Measurements from ENCODE around the gene ACMSD.
A peak's percentile ranks its signal among the peaks of the same experiment; 100 is the strongest.

ACMSD gene

DNA sequence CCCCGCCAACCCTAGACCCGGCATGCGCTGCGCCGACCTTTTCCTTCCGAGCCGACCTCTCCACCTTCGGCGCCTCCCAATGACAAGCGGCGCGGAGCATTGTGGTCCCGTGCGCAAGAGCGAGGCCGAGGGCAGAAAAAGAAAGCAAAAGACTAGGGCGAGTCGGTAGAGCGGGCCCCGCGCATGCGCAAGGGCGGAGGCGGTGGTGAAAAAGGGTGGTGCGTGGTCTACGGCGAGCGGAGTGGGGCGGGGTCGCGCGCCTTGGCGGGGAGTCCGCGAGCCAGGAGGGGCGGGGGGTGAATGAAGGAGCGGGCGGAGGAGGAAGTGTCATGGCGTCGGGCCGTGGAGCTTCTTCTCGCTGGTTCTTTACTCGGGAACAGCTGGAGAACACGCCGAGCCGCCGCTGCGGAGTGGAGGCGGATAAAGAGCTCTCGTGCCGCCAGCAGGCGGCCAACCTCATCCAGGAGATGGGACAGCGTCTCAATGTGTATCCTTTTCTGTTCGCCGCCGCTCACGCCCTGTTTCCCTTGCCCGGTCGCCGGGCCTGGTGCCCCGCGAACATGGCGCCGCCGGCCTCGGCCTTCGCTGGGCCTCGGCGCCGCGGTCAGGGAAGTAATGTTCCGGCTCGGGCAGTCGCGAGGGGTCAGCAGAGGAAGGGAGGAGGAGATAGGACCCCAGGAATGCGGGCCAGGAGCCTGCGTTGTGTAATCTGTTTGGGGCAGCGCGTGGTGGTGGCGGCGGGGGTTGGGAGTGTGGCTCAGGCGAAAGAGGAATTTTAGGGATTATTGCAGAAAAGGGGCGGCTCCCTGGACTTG is 80.3 kb downstream of the ACMSD start, which contains the start of gene CCNT2:
CCNT2 (plus strand) TSS at position 297 of the 815 bp plus-strand sequence; CDS start at position 330, 33 bp downstream.
- H3K36me3 ChIP-seq = no peaks in the 10 kb centered on the region
- H3K4me1 ChIP-seq (ENCODE audit: control insufficient read depth in 1 of 2, insufficient read depth in 1 of 2, low read depth in 1 of 2, low read length in 1 of 2) = peaks cover 30 to 33% of the 10 kb centered on the region in 2 experiments
- TF ChIP-seq, protein P1, sequence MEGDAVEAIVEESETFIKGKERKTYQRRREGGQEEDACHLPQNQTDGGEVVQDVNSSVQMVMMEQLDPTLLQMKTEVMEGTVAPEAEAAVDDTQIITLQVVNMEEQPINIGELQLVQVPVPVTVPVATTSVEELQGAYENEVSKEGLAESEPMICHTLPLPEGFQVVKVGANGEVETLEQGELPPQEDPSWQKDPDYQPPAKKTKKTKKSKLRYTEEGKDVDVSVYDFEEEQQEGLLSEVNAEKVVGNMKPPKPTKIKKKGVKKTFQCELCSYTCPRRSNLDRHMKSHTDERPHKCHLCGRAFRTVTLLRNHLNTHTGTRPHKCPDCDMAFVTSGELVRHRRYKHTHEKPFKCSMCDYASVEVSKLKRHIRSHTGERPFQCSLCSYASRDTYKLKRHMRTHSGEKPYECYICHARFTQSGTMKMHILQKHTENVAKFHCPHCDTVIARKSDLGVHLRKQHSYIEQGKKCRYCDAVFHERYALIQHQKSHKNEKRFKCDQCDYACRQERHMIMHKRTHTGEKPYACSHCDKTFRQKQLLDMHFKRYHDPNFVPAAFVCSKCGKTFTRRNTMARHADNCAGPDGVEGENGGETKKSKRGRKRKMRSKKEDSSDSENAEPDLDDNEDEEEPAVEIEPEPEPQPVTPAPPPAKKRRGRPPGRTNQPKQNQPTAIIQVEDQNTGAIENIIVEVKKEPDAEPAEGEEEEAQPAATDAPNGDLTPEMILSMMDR (IDR thresholded peaks at IDR 0.05) = peak; percentile 52
- no peaks in the 10 kb centered on the region for H3K9me3 ChIP-seq
- no peaks in the 10 kb centered on the region for H3K27me3 ChIP-seq
- peak within 1 kb of the TSS; percentile 84 to 92 for H3K4me3 ChIP-seq (ENCODE audit: low read depth in 1 of 2, low read length in 1 of 2)
- H3K27ac ChIP-seq = peak within 1 kb of the TSS; percentile 95

DNA sequence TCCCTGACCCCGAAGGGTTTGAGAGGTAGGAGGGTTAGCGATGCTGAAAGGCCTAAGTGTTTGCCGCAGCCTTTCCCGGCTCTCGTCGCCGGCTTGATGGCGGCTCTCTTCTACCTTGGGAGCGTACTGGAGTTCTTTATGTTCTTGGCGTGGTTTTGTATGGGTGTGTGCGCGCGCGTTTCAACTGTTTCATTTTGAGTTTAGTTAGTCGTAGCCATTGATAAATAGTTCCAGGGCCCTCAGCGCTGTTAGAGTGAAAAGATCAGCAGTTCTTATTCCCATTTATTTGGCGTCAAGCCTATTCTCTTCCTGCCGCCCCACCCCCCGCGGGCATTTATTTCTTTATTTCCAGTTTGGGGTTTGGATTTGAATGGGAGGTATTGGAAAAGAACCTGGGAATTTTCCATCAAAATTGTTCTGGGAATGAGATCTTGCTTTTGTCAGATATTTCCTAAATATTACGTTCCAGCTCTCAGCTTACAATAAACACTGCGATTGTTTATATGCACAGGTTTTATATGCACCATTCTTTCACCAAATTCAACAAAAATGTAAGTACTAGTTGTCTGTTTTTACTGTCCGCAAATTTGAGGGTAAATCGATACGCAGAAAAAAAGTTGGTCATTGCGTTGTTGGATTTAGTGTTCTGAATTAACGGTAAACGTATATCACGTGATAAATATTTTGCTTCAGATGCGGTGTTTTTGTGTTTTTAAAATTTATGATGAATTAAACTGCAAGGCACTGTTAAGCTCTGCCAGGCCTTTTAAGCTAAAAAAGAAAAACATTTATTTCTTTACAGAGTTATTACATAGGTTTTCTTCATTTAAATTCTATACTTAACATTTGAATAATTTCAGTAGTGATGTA is 81.2 kb downstream of the ACMSD start:
- Histone ChIP-seq H3K36me3 (no peaks in the 10 kb centered on the region), H3K4me3 (ENCODE audit: low read depth in 1 of 2, low read length in 1 of 2) (peak overlapping the region; percentile 84 to 92), H3K27me3 (no peaks in the 10 kb centered on the region), H3K4me1 (ENCODE audit: control insufficient read depth in 1 of 2, insufficient read depth in 1 of 2, low read depth in 1 of 2, low read length in 1 of 2) (peaks cover 30 to 33% of the 10 kb centered on the region in 2 experiments), H3K9me3 (no peaks in the 10 kb centered on the region), H3K27ac (peak overlapping the region; percentile 95)
- TF ChIP-seq, protein P1 (IDR thresholded peaks at IDR 0.05) = no peak

DNA sequence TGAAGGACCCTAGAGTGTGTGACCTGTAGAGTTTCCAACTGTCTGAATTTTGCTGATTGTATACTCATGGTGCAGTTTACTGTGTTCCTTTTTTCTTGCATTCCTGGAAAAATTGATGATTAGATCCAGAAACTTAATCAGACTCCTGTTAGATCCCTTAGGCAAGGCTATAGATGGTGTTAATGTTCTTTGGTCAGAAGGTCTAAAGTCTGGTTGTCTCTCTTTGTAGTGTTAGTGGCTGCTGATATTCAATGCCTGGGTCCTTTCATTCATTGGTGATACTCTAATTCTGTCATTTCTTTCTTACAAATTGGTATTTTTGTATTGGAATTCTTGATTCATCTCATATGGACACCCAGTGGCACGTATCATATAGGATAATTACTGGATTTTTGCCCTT is 86.5 kb downstream of the ACMSD start:
- H3K4me1 ChIP-seq (ENCODE audit: control insufficient read depth in 1 of 2, insufficient read depth in 1 of 2, low read depth in 1 of 2, low read length in 1 of 2) = peaks cover 12% of the 10 kb centered on the region in 2 experiments
- H3K9me3 ChIP-seq = no peaks in the 10 kb centered on the region
- no peak overlapping the region for H3K4me3 ChIP-seq (ENCODE audit: low read depth in 1 of 2, low read length in 1 of 2)
- H3K27ac ChIP-seq = no peak overlapping the region
- H3K36me3 ChIP-seq = no peaks in the 10 kb centered on the region
- TF ChIP-seq, protein P1 (IDR thresholded peaks at IDR 0.05) = no peak
- H3K27me3 ChIP-seq = no peaks in the 10 kb centered on the region

DNA sequence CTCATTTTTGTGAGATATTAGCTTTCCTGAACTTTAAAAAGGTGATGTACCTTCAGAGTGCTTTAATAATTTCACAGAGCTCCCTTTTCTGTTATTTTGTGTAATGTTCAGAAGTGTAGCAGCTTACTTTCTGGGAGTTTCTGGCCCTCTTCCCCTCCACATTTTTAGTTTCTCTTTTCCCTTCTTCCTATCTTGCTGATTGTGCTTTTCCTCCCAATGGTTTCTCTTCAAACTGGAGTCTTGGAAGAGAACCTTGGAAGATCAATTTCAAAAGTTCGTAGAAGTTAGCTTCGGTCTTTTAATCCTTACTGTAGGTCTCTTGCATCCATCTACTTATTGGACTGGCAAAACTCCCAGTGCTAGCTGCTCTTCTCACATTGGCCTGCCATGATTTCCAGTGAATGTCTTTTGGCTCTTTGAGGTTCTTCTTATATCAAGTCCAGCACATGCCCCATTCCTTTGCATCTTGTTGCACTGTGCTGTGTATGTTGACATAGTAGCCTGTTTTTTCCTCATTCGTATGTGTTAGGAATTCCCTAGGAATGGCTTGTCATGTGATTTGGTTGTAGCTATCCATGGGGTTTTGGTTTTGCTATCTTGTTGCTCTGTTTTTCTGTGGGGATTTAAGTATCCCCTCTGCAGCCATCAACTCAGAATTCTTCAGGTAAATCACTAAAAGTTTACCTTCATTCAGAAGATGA is 88.0 kb downstream of the ACMSD start:
- peak overlapping the region; percentile 7 for H3K27ac ChIP-seq
- H3K36me3 ChIP-seq = no peaks in the 10 kb centered on the region
- no peak overlapping the region for H3K4me3 ChIP-seq (ENCODE audit: low read depth in 1 of 2, low read length in 1 of 2)
- no peaks in the 10 kb centered on the region for H3K9me3 ChIP-seq
- H3K4me1 ChIP-seq (ENCODE audit: control insufficient read depth in 1 of 2, insufficient read depth in 1 of 2, low read depth in 1 of 2, low read length in 1 of 2) = no peaks in the 10 kb centered on the region
- TF ChIP-seq, protein P1 (IDR thresholded peaks at IDR 0.05) = no peak
- H3K27me3 ChIP-seq = no peaks in the 10 kb centered on the region

DNA sequence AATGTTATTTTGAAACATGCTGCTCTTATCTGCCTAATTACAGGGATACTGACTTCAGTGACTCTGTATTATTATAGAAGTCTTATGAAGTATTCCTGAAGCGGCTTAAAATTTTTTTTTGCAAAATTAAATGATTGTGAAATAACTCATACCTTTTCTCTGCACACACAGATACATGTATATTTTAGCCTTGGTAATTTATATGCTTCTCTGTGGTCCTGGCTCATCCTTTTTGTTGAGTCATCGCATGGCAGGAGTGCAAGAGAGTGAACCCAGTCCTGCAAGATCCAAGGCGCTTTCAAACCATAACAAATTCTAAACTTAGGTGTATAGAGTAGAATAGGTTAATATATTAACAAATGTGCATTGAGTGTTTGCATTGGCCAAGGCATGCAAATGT is 88.8 kb downstream of the ACMSD start:
- Histone ChIP-seq H3K9me3 (no peaks in the 10 kb centered on the region), H3K4me3 (ENCODE audit: low read depth in 1 of 2, low read length in 1 of 2) (no peak overlapping the region), H3K27ac (no peak overlapping the region), H3K4me1 (ENCODE audit: control insufficient read depth in 1 of 2, insufficient read depth in 1 of 2, low read depth in 1 of 2, low read length in 1 of 2) (no peaks in the 10 kb centered on the region), H3K36me3 (no peaks in the 10 kb centered on the region), H3K27me3 (no peaks in the 10 kb centered on the region)
- TF ChIP-seq, protein P1 (IDR thresholded peaks at IDR 0.05) = no peak
